Tongue (tissue), 2 donors: ENCODE measurements around the gene TIAM1. TPM values are rescaled to one million over a fixed set of nuclear protein-coding genes. Genes with fewer than 3 reads are reported as not detected.

ENCODE experiments used
- DNase-seq: peaks from one replicate; pipeline ENCODE4 v3.0.0-alpha.2; 2015
- total RNA-seq: library from RNA; depleted of rRNA; stranded (reverse); fragments of >200 nt; gene quantifications from one replicate; pipeline ENCODE4 v1.2.3, GENCODE V29; 2014

Gene TIAM1
- total RNA-seq, 1 donor from 2014 or later: 28.0 TPM

DNA sequence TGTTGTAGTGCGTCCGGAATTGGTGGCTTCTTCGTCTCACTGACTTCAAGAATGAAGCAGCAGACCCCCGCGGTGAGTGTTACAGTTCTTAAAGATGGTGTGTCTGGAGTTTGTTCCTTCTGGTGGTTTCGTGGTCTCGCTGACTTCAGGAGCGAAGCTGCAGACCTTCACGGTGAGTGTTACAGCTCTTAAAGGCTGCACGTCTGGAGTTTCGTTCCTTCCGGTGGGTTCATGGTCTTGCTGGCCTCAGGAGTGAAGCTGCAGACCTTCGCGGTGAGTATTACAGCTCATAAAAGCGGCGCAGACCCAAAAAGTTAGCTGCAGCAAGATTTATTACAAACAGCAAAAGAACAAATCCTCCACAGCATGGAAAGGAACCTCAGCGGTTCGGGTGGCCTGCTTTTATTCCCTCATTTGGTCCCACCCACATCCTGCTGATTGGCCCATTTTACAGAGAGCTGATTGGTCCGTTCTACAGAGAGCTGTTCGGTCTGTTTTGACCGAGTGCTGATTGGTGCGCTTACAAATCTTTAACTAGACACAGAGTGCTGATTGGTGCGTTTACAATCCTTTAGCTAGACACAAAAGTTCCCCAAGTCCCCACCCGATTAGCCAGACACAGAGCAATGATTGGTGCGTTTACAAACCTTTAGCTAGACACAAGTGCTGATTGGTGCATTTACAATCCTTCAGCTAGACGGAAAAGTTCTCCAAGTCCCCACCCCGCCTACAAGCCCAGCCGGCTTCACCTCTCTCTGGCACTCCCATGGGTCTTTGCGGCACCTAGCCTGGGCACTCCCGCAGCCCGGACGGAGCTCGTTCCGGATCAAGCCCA is 256.2 kb downstream of the TIAM1 start:
- no peak for DNase-seq

DNA sequence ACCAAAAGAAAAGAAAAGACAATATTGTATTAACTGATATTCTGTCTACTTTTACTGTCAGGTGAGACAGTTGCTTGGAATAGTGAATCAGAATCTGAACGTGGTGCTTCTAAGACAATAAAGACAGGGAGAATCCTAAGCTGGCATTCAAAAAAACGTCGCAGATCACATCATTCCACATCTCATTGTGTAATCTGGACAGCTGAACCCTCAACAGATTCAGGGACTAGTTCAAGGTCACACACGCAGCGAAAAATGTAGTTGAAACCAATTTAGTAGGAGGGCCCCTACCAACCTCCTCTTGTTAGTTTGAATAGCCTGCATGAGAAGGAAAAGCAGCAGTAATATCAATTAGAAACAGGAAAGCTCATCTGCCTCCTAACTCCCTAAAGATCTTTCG is 259.4 kb downstream of the TIAM1 start:
- DNase-seq: no peak

DNA sequence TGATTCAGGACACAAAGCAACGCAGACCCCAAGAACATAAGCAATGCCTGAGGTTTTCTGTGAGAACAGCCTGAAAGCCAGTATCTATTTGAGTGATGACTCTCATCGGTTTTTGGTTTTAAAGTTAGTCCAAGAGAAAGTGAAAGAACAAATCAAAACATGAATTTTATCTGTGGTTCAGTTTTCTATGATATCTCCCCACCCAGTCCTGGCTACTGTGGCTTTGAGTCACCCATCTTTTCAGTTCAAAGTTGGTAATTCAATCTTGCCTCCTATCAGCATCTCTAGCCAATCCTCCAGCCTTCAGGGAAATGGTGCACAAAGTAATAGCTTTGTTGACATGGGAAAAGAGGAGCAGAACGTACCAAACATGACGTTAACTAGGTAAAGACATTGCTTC is 265.3 kb downstream of the TIAM1 start:
- no peak for DNase-seq

DNA sequence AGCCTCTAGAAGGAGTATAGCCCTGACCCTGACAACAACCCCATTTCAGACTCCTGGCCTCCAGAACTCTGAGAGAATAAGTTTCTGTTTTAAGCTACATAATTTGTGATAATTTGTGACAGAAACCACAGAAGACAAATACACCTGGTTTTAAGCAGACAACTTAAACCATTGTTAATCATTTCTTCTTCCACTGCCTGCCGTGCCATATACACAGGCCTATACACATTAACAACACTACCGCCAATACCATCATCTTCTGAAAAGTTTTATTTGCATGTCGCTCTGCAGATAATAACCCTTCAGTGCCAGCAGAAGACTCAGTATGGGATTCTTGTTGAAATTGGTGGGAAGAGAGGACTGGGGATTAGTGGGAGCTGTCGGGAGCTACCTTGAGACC is 265.8 kb downstream of the TIAM1 start:
- no peak for DNase-seq

DNA sequence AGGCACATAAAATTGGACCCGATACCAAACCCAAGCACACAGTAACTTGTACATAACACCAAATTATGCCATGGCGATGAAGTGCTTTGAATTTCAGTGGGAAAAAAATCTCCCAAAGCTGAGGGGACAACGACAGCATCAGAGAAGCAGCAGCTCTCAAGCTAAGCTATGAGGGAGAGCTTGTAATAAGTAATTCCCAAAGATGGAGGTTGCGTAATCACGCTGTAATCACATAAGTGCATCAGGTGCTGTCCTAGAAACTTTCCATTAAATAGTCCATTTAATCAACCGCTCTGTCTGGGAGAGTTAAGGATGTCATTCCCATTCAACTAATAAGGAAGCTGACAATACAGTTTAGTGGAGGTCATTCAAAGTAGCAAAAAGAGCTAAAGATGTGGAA is 268.2 kb downstream of the TIAM1 start:
- no peak for DNase-seq

DNA sequence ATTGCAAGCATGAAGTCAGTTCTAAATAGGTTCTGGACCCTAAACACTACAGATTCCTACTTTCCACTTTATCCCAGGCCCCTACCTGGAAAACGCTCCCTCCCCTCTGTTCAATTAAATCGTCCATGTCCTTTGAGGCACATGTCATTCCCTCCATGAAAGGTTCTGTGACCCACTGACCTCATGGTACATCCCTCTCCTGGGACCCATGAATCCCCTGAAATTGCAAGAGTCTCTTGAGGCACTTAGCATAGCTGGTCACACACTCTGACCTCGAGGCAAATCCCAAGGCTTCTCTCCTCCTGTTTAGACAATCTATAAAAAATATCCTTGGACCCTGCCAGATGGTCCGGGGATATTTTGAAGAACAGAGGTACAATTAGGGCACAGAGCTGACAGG is 271.5 kb downstream of the TIAM1 start:
- no peak for DNase-seq
